ENCODE data around the gene KNSTRN. TPM values are rescaled to one million over a fixed set of nuclear protein-coding genes. Genes with fewer than 3 reads are reported as not detected.
A peak's percentile ranks its signal among the peaks of the same experiment; 100 is the strongest.

Gene KNSTRN
- total and polyA plus RNA-seq, 8 donors, result 2.2 to 8.4 (median 3.5) TPM

- no peak for ATAC-seq
- 69 to 70% methylated on average over 7 of the region's 7 CpGs for WGBS, 2 donors
These were observed 39.9 kb upstream of the KNSTRN start for GRCh38 chr15:40342416-40343320.

GRCh38 chr15:40343512-40343911 lies 39.0 kb upstream of the KNSTRN start:
- peak in 1 of 6 donors; percentile 38 for DNase-seq
- intact Hi-C loops (cut with DNase I), result loop anchor here in 1 of 3 donors (10.0 kb wide), 2 partner anchors 59 to 81 kb away; partner anchors contain the start of gene ANKRD63
- TF ChIP-seq CTCF (IDR thresholded peaks at IDR 0.05), result no peak
- Histone ChIP-seq H3K9me3 (no peaks in the 10 kb centered on the region), H3K36me3 (no peaks in the 10 kb centered on the region), H3K4me3 (no peak overlapping the region), H3K27ac (no peak overlapping the region), H3K27me3 (no peaks in the 10 kb centered on the region), H3K4me1 (peaks cover 0 to 6% (median 4%) of the 10 kb centered on the region in 3 donors)
- FAIRE-seq, result no peak
- 72 to 78% methylated on average over 10 of the region's 10 CpGs for WGBS, 2 donors
- no peak for ATAC-seq

More at GRCh38 chr15:40342416-40343320, 39.9 kb upstream of the KNSTRN start:
- no peaks in the 10 kb centered on the region for H3K27me3 ChIP-seq
- DNase-seq, result peak in 1 of 6 donors; percentile 25
- peak; percentile 86 for FAIRE-seq
- intact Hi-C loops (cut with DNase I), result loop anchor here in 1 of 3 donors (10.0 kb wide), 2 partner anchors 58 to 82 kb away; partner anchors contain the start of gene ANKRD63
- no peaks in the 10 kb centered on the region for H3K36me3 ChIP-seq
- peak overlapping the region in 1 of 4 donors; percentile 19 for H3K27ac ChIP-seq
- H3K9me3 ChIP-seq, result no peaks in the 10 kb centered on the region
- peaks cover 0 to 11% (median 4%) of the 10 kb centered on the region in 3 donors for H3K4me1 ChIP-seq
- TF ChIP-seq CTCF (IDR thresholded peaks at IDR 0.05), result no peak
- H3K4me3 ChIP-seq, result no peak overlapping the region

- FAIRE-seq, result no peak
These were observed 38.3 kb upstream of the KNSTRN start for GRCh38 chr15:40344217-40344616.

GRCh38 chr15:40344631-40345120 lies 37.8 kb upstream of the KNSTRN start:
- FAIRE-seq, result no peak
- 20 to 23% methylated on average over 15 of the region's 15 CpGs for WGBS, 2 donors
- intact Hi-C loops (cut with DNase I), result loop anchor here in 2 of 3 donors (5.0 to 10.0 kb wide), 3 partner anchors 60 to 80 kb away; partner anchors contain the start of gene ANKRD63 (in 1 of the 2)
- TF ChIP-seq CTCF (IDR thresholded peaks at IDR 0.05), result peak; percentile 46 to 87 (median 72)
- no peaks in the 10 kb centered on the region for H3K9me3 ChIP-seq
- peak in 3 of 4 donors; percentile 52 to 60 (median 54) for ATAC-seq
- no peak overlapping the region for H3K27ac ChIP-seq
- DNase-seq, result peak in 5 of 6 donors; percentile 58 to 74 (median 65)
- no peaks in the 10 kb centered on the region for H3K36me3 ChIP-seq
- peaks cover 0 to 6% (median 4%) of the 10 kb centered on the region in 3 donors for H3K4me1 ChIP-seq
- no peaks in the 10 kb centered on the region for H3K27me3 ChIP-seq
- H3K4me3 ChIP-seq, result no peak overlapping the region

More at GRCh38 chr15:40344217-40344616, 38.3 kb upstream of the KNSTRN start:
- WGBS, 2 donors, result 25 to 37% methylated on average over 6 of the region's 6 CpGs
- no peak overlapping the region for H3K27ac ChIP-seq
- no peak for ATAC-seq
- H3K9me3 ChIP-seq, result no peaks in the 10 kb centered on the region
- no peak for TF ChIP-seq CTCF (IDR thresholded peaks at IDR 0.05)
- H3K27me3 ChIP-seq, result no peaks in the 10 kb centered on the region
- H3K4me3 ChIP-seq, result no peak overlapping the region
- peaks cover 0 to 6% (median 4%) of the 10 kb centered on the region in 3 donors for H3K4me1 ChIP-seq
- no peaks in the 10 kb centered on the region for H3K36me3 ChIP-seq
- intact Hi-C loops (cut with DNase I), result loop anchor here in 1 of 3 donors (10.0 kb wide), 2 partner anchors 59 to 81 kb away; partner anchors contain the start of gene ANKRD63
- no peak for DNase-seq
